T-helper 17 cell (primary cell): ENCODE data around the gene CCDC183. TPM values are rescaled to one million over a fixed set of nuclear protein-coding genes. Genes with fewer than 3 reads are reported as not detected.
"Not testable (repeated sequence)": the region's sequence is repeated elsewhere in the genome, so short reads cannot be mapped to it uniquely, and the experiment has no call there.

Experiments
- ATAC-seq: fragments of 150-1000 bp; cut with Tn5 transposase; 2 replicates; pipeline ENCODE4 v1.10.0; 2021; ENCODE audit warnings: mild to moderate bottlenecking, moderate library complexity
- DNase-seq, 3 donors: peaks; one replicate each; pipeline versions ENCODE4 v3.0.0 to v3.0.0-alpha.2; 2020 to 2021
- H3K9me3 ChIP-seq: one replicate; pipeline ENCODE4 v1.7.0; 2013; ENCODE audit warnings: low read length, mild to moderate bottlenecking; ENCODE audit not compliant: control insufficient read depth, poor library complexity, severe bottlenecking
- H3K27ac Mint-ChIP-seq: one replicate; pipeline ENCODE4 v1.8.0; 2022; ENCODE audit warnings: mild to moderate bottlenecking, moderate library complexity, mixed read lengths
- H3K27me3 Mint-ChIP-seq: one replicate; pipeline ENCODE4 v1.8.0; 2022; ENCODE audit warnings: mixed read lengths
- H3K36me3 Mint-ChIP-seq: one replicate; pipeline ENCODE4 v1.8.0; 2022; ENCODE audit warnings: low read depth, mixed read lengths
- H3K4me1 Mint-ChIP-seq: one replicate; pipeline ENCODE4 v1.8.0; 2022; ENCODE audit warnings: mild to moderate bottlenecking, mixed read lengths
- H3K4me3 Mint-ChIP-seq: one replicate; pipeline ENCODE4 v1.8.0; 2022; ENCODE audit warnings: mild to moderate bottlenecking, moderate library complexity, mixed read lengths
- total RNA-seq, 4 donors: library from RNA in 2 of 4; stranded (reverse) in 2 of 4; gene quantifications; one replicate each; pipeline ENCODE4 v1.2.3 and lab custom pipeline; 2022 to 2026

The CCDC183 gene
- total RNA-seq, 2 donors from 2014 or later = 1.8 to 2.2 TPM

DNA sequence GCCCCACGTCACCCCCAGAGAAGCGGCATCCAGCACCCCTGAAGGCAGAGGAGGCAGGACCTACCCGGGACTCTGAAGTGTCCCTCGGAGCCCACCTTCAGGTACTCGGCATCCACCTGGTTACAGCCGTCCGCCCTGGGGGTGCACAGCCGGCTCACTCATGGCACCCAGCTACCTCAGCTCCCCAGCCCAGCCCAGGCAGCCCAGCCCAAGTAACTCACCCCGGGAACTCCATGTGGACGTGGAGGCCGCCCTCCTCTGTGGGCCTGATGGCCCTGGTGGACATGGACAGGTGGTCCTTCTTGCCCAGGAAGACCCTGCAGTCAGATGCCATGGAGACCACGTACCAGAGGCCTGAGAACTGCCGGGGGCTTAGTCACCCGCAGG is 32.5 kb upstream of the CCDC183 start:
- ATAC-seq (no peak), DNase-seq (no peak)
- Mint-ChIP-seq H3K27ac (no peak overlapping the region), H3K36me3 (no peaks in the 10 kb centered on the region), H3K4me3 (no peak overlapping the region), H3K27me3 (peaks cover 20% of the 10 kb centered on the region), H3K4me1 (peaks cover 11% of the 10 kb centered on the region)
- no peaks in the 10 kb centered on the region for H3K9me3 ChIP-seq

- H3K27ac Mint-ChIP-seq = no peak within 1 kb of the TSS
- no peaks in the 10 kb centered on the region for H3K9me3 ChIP-seq
- no peak for ATAC-seq
- DNase-seq = no peak
- no peak within 1 kb of the TSS for H3K4me3 Mint-ChIP-seq
- peaks cover 11% of the 10 kb centered on the region for H3K4me1 Mint-ChIP-seq
- H3K27me3 Mint-ChIP-seq = peaks cover 20% of the 10 kb centered on the region
- H3K36me3 Mint-ChIP-seq = no peaks in the 10 kb centered on the region
Observed at GRCh38 chr9:136764301-136764891, 31.7 kb upstream of the CCDC183 start, which contains the start of gene LCN15. Gene LCN15 (minus strand): TSS chr9:136764518. CDS start chr9:136764488, 30 bp downstream.

DNA sequence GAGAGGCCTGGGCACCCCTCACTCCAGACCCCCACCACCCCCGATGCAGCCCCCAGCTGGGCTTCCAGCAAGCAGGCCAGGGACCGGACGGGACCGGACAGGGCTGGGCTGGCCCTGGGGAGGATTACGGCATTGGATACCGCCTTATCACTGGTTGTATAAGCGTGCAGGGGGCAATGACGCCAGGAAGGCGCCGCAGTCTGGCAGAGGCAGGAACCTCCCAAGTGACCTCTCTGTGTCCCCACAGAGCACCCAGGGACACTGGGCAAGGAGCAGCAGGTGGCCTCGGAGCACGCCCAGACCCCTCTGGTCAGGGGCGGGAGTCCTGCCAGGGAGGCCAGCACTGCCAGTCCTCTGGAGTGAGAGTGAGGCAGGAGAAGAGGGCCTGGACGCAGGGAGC is 31.1 kb upstream of the CCDC183 start:
- Mint-ChIP-seq H3K4me1 (peaks cover 16% of the 10 kb centered on the region), H3K36me3 (no peaks in the 10 kb centered on the region), H3K4me3 (no peak overlapping the region), H3K27ac (no peak overlapping the region), H3K27me3 (peaks cover 16% of the 10 kb centered on the region)
- ATAC-seq (no peak), DNase-seq (no peak)
- H3K9me3 ChIP-seq = no peaks in the 10 kb centered on the region

DNA sequence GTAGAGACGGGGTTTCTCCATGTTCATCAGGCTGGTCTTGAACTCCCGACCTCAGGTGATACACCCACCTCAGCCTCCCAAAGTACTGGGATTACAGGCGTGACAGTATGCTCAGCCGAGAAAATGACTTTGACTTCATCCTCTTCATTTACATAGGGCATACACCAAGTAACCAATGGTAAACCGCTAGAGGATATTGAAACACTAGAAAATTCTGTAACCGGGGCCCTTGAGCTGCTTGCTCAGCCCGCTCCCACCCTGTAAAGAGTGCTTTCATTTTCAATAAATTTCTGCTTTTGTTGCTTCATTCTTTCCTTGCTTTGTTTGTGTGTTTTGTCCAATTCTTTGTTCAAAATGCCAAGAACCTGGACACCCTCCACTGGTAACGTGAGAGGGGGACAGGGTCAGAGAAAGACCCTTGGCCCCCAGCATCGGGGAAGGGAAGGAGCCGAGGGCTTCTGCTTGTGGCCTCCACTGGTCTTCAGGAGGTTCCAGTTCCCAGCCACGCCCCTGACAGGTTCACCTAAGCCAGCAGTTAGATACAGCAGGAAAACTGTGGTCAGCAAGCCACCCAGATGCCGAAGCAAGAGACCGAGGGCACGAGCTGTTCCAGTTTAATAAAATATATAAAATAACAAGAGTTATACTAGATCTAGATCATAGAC is 30.3 kb upstream of the CCDC183 start:
- peaks cover 16% of the 10 kb centered on the region for H3K4me1 Mint-ChIP-seq
- not testable (repeated sequence) for H3K36me3 Mint-ChIP-seq, DNase-seq, H3K9me3 ChIP-seq
- ATAC-seq = peak; percentile 41
- peaks cover 13% of the 10 kb centered on the region for H3K27me3 Mint-ChIP-seq
- peak overlapping the region; percentile 43 for H3K4me3 Mint-ChIP-seq
- peak overlapping the region; percentile 54 for H3K27ac Mint-ChIP-seq

DNA sequence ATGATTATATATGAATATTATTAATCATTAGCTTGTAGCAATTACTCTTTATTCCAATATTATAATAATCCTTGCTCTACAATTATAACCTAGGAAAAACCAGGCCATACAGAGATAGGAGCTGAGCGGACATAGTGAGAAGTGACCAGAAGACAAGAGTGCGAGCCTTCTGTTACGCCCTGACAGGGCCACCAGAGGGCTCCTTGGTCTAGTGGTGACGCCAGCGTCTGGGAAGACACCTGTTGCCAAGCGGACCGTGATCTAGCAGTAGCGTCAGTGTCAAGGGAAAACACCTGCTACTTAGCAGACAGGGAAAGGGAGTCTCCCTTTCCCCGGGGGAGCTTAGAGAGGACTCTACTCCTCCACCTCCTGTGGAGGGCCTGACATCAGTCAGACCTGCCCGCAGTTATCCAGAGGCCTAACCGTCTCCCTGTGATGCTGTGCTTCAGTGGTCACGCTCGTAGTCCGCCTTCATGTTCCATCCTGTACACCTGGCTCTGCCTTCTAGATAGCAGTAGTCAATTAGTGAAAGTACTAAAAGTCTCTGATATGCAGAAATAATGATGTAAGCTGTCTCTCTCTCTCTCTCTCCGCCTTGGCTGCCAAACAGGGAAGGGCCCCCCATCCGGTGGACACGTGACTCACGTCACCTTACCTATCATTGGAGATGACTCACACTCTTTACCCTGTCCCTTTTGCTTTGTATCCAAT is 29.6 kb upstream of the CCDC183 start:
- peak; percentile 33 to 47 (median 37) for DNase-seq
- Mint-ChIP-seq H3K27me3 (peaks cover 13% of the 10 kb centered on the region), H3K27ac (peak overlapping the region; percentile 96), H3K4me3 (peak overlapping the region; percentile 82), H3K4me1 (peaks cover 16% of the 10 kb centered on the region)
- not testable (repeated sequence) for H3K9me3 ChIP-seq, H3K36me3 Mint-ChIP-seq
- peak; percentile 55 for ATAC-seq

DNA sequence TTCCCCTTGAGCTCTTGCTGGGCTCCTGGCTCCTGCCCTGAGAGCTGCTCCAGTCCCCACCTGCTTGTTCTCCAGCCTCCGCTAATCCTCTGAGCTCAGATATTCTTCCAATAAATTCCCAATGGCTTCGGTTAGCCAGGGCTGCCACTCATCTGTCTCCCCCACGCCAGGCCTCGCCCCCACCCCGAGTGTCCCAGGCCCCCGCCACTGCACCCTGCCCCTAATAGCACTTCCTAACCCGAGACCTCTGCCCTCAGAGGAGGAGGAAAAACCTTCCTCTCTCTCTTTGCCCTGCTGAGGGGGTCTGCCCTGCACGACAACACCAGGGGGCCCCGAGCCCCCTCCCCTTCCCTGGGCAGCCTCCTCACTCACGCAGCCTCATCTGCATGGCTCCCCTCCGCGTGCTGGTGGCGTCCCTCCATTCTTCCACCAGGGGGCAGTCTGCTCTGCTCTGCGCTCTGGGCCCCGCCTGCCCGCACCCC is 26.4 kb upstream of the CCDC183 start:
- Mint-ChIP-seq H3K4me3 (no peak overlapping the region), H3K27me3 (peaks cover 13% of the 10 kb centered on the region), H3K4me1 (peaks cover 19% of the 10 kb centered on the region), H3K27ac (no peak overlapping the region), H3K36me3 (no peaks in the 10 kb centered on the region)
- ATAC-seq (peak; percentile 77), DNase-seq (peak in 2 of 3 donors; percentile 31 to 45)
- H3K9me3 ChIP-seq = no peaks in the 10 kb centered on the region

GRCh38 chr9:136771907-136772415 is 24.2 kb upstream of the CCDC183 start:
- H3K36me3 Mint-ChIP-seq = no peaks in the 10 kb centered on the region
- DNase-seq (no peak), ATAC-seq (no peak)
- H3K27me3 Mint-ChIP-seq = peaks cover 18% of the 10 kb centered on the region
- H3K27ac Mint-ChIP-seq = peak overlapping the region; percentile 51
- no peak overlapping the region for H3K4me3 Mint-ChIP-seq
- H3K9me3 ChIP-seq = no peaks in the 10 kb centered on the region
- peaks cover 10% of the 10 kb centered on the region for H3K4me1 Mint-ChIP-seq

- H3K36me3 Mint-ChIP-seq = peaks cover 2% of the 10 kb centered on the region
- peaks cover 23% of the 10 kb centered on the region for H3K27me3 Mint-ChIP-seq
- peaks cover 13% of the 10 kb centered on the region for H3K4me1 Mint-ChIP-seq
- ATAC-seq (peak; percentile 61), DNase-seq (no peak)
- no peak overlapping the region for H3K4me3 Mint-ChIP-seq
- no peaks in the 10 kb centered on the region for H3K9me3 ChIP-seq
- H3K27ac Mint-ChIP-seq = no peak overlapping the region
Observed at GRCh38 chr9:136773386-136774044, 22.6 kb upstream of the CCDC183 start.

DNA sequence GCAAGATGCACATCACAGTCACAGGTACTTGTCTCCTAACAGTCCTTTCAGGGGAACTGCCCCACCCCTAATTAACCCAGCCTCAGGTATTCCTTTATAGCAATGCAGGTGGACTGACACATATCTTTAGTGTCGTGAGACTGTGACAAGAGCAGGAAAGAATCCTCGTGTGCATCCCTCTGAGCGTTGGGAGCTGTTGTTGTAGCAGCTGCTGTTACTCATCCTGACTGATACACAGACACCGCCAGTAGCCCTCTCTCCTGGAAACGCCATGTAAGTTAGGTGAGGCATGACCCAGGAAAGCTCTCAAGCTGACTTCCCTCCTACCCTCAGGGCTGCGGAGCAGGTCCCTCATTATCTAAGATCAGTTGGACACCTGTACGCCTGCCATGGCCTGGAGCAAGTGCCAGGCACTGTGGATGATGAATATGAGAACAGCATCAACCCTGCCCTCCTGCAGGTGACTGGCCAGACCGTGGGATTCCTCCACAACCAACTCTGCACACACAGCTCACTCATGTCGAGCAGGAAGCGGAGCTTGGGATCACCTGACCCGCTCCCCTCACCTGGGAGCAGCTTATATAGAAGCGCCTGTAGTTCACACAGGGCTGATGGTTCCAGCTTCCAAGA is 21.6 kb upstream of the CCDC183 start:
- Mint-ChIP-seq H3K36me3 (peaks cover 7% of the 10 kb centered on the region), H3K27ac (no peak overlapping the region), H3K4me3 (no peak overlapping the region), H3K27me3 (peaks cover 33% of the 10 kb centered on the region), H3K4me1 (peaks cover 13% of the 10 kb centered on the region)
- ATAC-seq (no peak), DNase-seq (no peak)
- H3K9me3 ChIP-seq = no peaks in the 10 kb centered on the region

DNA sequence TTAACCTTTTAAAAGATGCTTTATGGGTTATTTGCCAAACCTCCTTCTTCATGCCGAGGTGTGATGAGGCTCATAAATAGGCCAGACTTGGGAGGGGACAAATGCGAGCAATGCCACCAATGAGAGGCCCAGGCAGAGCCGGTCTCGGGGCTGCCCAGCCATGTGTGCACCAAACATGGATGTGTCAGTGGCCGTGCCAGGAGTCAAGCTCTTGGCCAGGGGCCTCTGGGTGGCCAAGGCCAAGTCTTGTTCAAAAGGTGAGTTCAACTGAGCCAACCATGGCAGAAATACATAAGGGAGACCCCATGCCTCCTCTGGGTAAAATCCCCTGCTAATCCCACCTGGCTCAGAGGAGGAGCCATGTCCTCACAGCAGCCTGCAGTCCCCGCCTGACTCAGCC is 20.9 kb upstream of the CCDC183 start:
- Mint-ChIP-seq H3K36me3 (peaks cover 7% of the 10 kb centered on the region), H3K27me3 (peaks cover 40% of the 10 kb centered on the region), H3K4me3 (no peak overlapping the region), H3K27ac (no peak overlapping the region), H3K4me1 (peaks cover 12% of the 10 kb centered on the region)
- DNase-seq (no peak), ATAC-seq (no peak)
- H3K9me3 ChIP-seq = no peaks in the 10 kb centered on the region

DNA sequence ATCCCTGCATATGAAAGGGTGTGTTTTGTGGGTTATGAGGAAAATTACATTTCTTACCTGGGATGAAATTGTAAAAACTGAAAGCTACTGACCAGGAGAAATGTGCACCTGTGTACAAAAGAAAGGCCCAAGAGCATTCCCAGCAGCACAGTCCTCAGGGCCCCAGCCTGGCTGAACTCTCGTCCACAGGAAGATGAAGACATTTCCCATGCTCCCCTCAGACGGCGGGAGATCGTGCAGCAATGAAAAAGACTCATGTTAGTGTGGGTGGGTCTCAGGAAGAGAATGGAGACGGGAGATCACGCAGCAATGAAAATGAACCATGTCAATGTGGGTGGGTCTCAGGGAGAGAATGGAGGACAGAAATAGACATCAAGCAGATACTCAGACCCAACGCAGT is 19.2 kb upstream of the CCDC183 start:
- DNase-seq (no peak), ATAC-seq (no peak)
- peaks cover 48% of the 10 kb centered on the region for H3K27me3 Mint-ChIP-seq
- H3K36me3 Mint-ChIP-seq = peaks cover 7% of the 10 kb centered on the region
- no peak overlapping the region for H3K4me3 Mint-ChIP-seq
- peaks cover 12% of the 10 kb centered on the region for H3K4me1 Mint-ChIP-seq
- no peaks in the 10 kb centered on the region for H3K9me3 ChIP-seq
- H3K27ac Mint-ChIP-seq = no peak overlapping the region

DNA sequence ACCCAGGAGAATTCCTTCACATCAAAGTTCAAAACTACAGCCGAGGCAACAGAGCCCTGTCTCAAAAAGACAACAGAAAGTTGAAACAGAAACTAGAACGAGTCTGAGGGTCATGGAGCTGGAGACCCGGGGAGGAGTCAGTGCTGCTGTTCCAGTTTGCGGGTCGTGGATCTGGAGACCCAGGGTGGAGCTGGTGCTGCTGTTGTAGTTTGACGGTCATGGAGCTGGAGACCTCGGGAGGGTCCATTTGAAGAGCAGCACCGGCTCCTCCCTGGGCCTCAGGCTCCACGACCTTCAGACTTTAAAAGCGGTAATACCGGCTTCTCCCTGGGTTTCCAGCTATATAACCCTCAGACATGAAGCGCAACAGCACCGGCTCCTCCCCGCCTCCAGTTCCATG is 18.8 kb upstream of the CCDC183 start:
- no peak for DNase-seq
- H3K27me3 Mint-ChIP-seq = peaks cover 48% of the 10 kb centered on the region
- peaks cover 7% of the 10 kb centered on the region for H3K36me3 Mint-ChIP-seq
- H3K27ac Mint-ChIP-seq = no peak overlapping the region
- peaks cover 12% of the 10 kb centered on the region for H3K4me1 Mint-ChIP-seq
- no peak for ATAC-seq
- no peak overlapping the region for H3K4me3 Mint-ChIP-seq
- H3K9me3 ChIP-seq = no peaks in the 10 kb centered on the region
